Activated CD4-positive, alpha-beta memory T cell treated with anti-CD3 and anti-CD28 coated beads for 36 hours (primary cell): Measurements from ENCODE around the gene FGD4. TPM values are rescaled to one million over a fixed set of nuclear protein-coding genes. Genes with fewer than 3 reads are reported as not detected.

ENCODE experiments used
- CTCF ChIA-PET: fragments of 350-600 bp; sonication (Branson Sonifier 250); formaldehyde crosslinking; loops from one replicate; lab custom pipeline; 2021; ENCODE audit warnings: antibody characterized with exemption, inconsistent platforms; lab: Charles Lee
- POLR2A ChIA-PET: fragments of 350-600 bp; sonication (Branson Sonifier 250); formaldehyde crosslinking; loops from one replicate; lab custom pipeline; 2021; ENCODE audit warnings: antibody characterized with exemption; lab: Charles Lee
- DNase-seq: peaks from one replicate; pipeline ENCODE4 v3.0.0-alpha.2; 2020
- H3K27ac Mint-ChIP-seq: one replicate; pipeline ENCODE4 v1.8.0; 2021; ENCODE audit warnings: mixed read lengths
- H3K27me3 Mint-ChIP-seq: one replicate; pipeline ENCODE4 v1.8.0; 2021; ENCODE audit warnings: mixed read lengths
- H3K36me3 Mint-ChIP-seq: one replicate; pipeline ENCODE4 v1.8.0; 2021; ENCODE audit warnings: mixed read lengths
- H3K4me1 Mint-ChIP-seq: one replicate; pipeline ENCODE4 v1.8.0; 2021; ENCODE audit warnings: low read depth, mixed read lengths
- H3K4me3 Mint-ChIP-seq: one replicate; pipeline ENCODE4 v1.8.0; 2021; ENCODE audit warnings: mild to moderate bottlenecking, mixed read lengths
- H3K9me3 Mint-ChIP-seq: one replicate; pipeline ENCODE4 v1.8.0; 2021; ENCODE audit warnings: mixed read lengths
- intact Hi-C: fragments of 100-400 bp; cut with micrococcal nuclease; formaldehyde crosslinking; loops from one replicate; pipeline ENCODE4 v1.15.1; 2023
- total RNA-seq, 2 experiments: library from RNA; stranded (reverse); gene quantifications; one replicate each; pipeline ENCODE4 v1.2.3, GENCODE V29; 2021

Gene FGD4
- total RNA-seq, 2 experiments from 2014 or later = 0.19 to 0.22 TPM

DNA sequence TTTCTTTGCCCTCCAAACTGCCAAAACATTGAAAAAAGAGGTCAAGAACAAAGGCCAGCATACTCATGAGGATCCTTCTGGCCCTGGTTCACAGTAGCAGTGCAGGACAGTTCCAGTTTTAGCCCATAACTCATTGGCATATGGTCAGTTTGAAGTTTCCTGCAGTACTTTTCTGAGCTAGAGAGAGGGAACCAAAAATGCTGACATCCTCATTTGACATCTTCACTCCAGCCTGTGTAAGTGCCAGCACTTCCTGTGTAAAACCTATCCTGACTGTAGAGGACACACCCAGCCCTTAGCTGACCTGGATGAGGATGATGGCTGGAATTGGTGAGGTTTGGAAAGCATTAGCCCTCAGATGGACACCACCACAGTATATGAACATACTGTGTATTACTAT lies 84.1 kb downstream of the FGD4 start:
- DNase-seq = no peak
- no peaks in the 10 kb centered on the region for H3K4me1 Mint-ChIP-seq
- ChIA-PET CTCF (no interaction called here), POLR2A (no interaction called here)
- no peaks in the 10 kb centered on the region for H3K27me3 Mint-ChIP-seq
- no peaks in the 10 kb centered on the region for H3K9me3 Mint-ChIP-seq
- intact Hi-C loops = no loop called here
- H3K36me3 Mint-ChIP-seq = no peaks in the 10 kb centered on the region
- no peak overlapping the region for H3K4me3 Mint-ChIP-seq
- no peak overlapping the region for H3K27ac Mint-ChIP-seq

DNA sequence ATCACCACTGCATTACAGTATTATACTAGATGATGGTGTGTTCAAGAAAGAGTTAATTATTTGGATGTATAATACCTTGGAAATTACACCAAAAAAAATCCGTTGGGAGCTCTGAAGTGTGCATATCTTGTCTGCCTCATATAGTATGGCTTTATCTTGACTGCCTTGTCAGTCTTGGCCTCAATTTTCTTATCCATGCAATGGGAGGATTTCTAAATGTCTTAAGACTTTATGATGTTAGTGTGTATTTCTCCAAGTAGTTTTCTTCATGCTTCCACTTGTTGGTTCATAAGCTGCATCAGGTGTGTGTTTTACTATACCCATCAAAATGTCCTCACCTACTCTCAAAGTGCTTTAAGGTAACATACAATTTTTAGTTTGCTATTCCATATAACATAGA lies 84.6 kb downstream of the FGD4 start:
- Mint-ChIP-seq H3K27ac (no peak overlapping the region), H3K9me3 (no peaks in the 10 kb centered on the region), H3K36me3 (no peaks in the 10 kb centered on the region), H3K4me1 (no peaks in the 10 kb centered on the region), H3K4me3 (no peak overlapping the region), H3K27me3 (no peaks in the 10 kb centered on the region)
- CTCF ChIA-PET = no interaction called here
- intact Hi-C loops = no loop called here
- POLR2A ChIA-PET = no interaction called here
- DNase-seq = no peak

DNA sequence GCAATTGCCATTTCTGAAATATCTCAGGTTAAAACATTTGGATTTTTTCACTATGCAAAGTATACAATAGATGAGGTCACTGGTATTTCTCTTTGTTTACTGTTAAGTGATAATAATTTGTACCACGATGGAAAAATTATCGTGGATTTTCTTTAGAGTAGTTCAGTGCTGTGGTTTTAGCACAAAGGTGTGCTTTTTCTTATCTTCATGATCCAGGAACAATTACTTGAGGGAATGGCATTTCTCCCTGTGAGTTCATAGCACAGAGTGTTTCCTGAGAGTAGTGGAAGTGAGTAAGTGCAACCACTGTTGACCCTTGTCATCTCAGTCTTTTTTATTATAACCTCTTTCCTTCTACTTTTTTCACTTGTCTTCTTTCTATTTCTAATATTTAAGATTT lies 86.8 kb downstream of the FGD4 start:
- Mint-ChIP-seq H3K27me3 (peaks cover 3% of the 10 kb centered on the region), H3K9me3 (no peaks in the 10 kb centered on the region), H3K4me1 (no peaks in the 10 kb centered on the region), H3K27ac (no peak overlapping the region), H3K36me3 (no peaks in the 10 kb centered on the region), H3K4me3 (no peak overlapping the region)
- CTCF ChIA-PET = no interaction called here
- POLR2A ChIA-PET = no interaction called here
- DNase-seq = no peak
- intact Hi-C loops = no loop called here

DNA sequence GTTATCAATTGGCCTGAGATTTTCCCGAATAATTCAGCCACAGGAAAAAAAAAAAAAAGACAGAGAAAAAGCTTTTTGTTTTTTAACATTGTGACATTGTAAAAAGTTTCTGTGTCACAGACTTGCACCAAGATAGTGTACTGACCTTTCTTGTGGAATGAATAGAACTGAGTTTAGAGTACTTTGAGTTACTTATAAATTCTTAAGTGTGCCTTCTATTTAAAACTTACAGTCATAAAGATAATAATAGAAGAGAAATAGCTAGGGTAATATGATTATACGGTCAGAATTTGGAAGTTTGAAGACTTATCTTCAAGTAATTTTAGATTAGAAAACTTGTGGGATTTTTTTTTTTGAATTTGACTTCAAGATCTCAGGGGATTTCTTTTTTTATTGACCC lies 88.8 kb downstream of the FGD4 start:
- H3K27me3 Mint-ChIP-seq = peaks cover 5% of the 10 kb centered on the region
- CTCF ChIA-PET = no interaction called here
- no peak overlapping the region for H3K27ac Mint-ChIP-seq
- no peak overlapping the region for H3K4me3 Mint-ChIP-seq
- no peaks in the 10 kb centered on the region for H3K9me3 Mint-ChIP-seq
- no peaks in the 10 kb centered on the region for H3K36me3 Mint-ChIP-seq
- H3K4me1 Mint-ChIP-seq = no peaks in the 10 kb centered on the region
- intact Hi-C loops = no loop called here
- DNase-seq = no peak
- POLR2A ChIA-PET = interaction anchor here (0.7 kb wide), 1 partner anchor 830 kb away, joined by 3 read pairs; no protein-coding TSS in a partner anchor

DNA sequence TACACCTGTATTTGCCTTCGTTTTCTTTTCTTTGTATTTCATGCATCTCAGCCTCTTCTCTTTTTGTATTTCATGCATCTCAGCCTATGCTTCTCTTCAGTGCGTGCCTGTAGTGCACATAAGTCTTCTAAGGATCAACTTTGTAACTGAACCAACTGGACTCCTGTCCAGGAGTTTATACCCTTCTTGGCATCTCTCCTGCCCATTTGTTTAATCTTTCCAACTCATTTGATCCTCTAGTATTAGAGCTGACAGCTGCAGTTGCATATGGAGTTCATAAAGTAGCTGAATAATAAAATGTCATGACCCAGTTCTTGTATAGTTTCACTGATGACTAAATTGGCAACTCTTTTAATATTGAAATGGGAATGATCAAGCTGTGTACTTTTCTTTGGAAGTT lies 89.7 kb downstream of the FGD4 start:
- DNase-seq = no peak
- Mint-ChIP-seq H3K36me3 (no peaks in the 10 kb centered on the region), H3K4me3 (no peak overlapping the region), H3K27me3 (peaks cover 5% of the 10 kb centered on the region), H3K9me3 (no peaks in the 10 kb centered on the region), H3K4me1 (no peaks in the 10 kb centered on the region), H3K27ac (no peak overlapping the region)
- ChIA-PET POLR2A (no interaction called here), CTCF (no interaction called here)
- intact Hi-C loops = no loop called here

DNA sequence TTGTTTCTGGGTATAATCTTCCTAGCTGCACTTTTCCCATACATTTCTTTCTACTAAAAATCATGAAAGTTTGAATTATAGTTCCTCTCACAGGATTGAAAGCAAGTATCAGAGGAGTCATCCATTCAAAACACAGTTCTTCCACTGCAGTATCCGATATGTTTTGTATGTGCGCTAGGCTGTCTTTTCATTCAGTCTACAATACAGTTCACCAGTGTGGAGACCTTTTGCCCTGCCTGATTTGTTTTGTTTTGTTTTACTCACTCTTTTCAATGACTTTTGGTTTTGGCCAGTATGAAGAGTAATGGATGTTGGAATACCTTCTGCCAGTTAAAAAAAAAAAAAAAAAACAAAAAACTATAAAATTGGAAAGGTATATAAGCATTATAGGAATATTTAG lies 91.4 kb downstream of the FGD4 start:
- ChIA-PET POLR2A (no interaction called here), CTCF (no interaction called here)
- no peak for DNase-seq
- intact Hi-C loops = no loop called here
- H3K36me3 Mint-ChIP-seq = no peaks in the 10 kb centered on the region
- H3K27ac Mint-ChIP-seq = no peak overlapping the region
- no peak overlapping the region for H3K4me3 Mint-ChIP-seq
- H3K4me1 Mint-ChIP-seq = no peaks in the 10 kb centered on the region
- no peaks in the 10 kb centered on the region for H3K9me3 Mint-ChIP-seq
- peaks cover 5% of the 10 kb centered on the region for H3K27me3 Mint-ChIP-seq

DNA sequence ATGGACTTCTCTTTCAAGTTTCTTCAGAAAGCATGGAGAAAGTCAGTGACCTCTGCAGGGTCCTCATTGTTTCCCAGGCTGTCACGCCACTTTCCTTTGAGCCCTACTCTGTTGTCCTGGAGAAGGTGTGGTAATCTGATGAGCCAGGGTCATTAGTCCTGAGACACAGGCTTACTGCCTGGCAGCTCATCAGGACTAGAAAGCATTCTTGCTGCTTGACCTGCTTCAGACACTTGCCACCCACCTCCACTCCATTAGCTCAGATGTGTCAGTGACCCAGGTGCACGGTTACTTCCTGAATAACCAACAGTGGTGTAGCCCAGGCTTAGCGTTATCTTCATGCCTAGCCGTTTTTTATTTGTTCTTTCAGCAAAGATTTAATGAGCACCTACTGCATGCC lies 93.9 kb downstream of the FGD4 start:
- Mint-ChIP-seq H3K36me3 (no peaks in the 10 kb centered on the region), H3K4me1 (no peaks in the 10 kb centered on the region), H3K4me3 (no peak overlapping the region), H3K27ac (no peak overlapping the region), H3K27me3 (peaks cover 5% of the 10 kb centered on the region), H3K9me3 (no peaks in the 10 kb centered on the region)
- POLR2A ChIA-PET = no interaction called here
- no peak for DNase-seq
- intact Hi-C loops = no loop called here
- CTCF ChIA-PET = interaction anchor here (0.5 kb wide), 1 partner anchor 29 kb away, joined by 3 read pairs; no protein-coding TSS in a partner anchor

DNA sequence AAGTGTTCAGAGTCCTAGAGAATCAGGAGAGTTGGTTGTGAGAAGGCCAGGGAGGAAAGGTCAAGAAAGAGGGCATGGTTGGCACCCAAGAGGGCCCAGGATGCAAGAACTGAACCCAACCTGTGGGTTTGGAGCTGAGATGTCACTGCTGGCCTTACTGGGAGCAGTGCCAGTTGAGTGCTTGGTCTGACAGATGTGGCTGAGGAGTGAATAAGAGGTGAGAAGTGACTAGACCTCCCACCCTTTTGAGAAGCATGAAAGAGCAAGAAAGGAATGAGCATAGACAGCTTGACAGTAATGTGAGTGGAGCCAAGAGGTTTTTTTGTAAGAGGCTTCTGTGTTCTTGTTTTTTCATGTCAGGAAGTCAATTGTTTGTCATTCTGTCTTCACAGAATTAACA lies 95.3 kb downstream of the FGD4 start:
- POLR2A ChIA-PET = no interaction called here
- Mint-ChIP-seq H3K4me3 (no peak overlapping the region), H3K9me3 (no peaks in the 10 kb centered on the region), H3K4me1 (no peaks in the 10 kb centered on the region), H3K27me3 (peaks cover 7% of the 10 kb centered on the region), H3K27ac (no peak overlapping the region), H3K36me3 (no peaks in the 10 kb centered on the region)
- peak; percentile 13 for DNase-seq
- CTCF ChIA-PET = no interaction called here
- intact Hi-C loops = no loop called here

DNA sequence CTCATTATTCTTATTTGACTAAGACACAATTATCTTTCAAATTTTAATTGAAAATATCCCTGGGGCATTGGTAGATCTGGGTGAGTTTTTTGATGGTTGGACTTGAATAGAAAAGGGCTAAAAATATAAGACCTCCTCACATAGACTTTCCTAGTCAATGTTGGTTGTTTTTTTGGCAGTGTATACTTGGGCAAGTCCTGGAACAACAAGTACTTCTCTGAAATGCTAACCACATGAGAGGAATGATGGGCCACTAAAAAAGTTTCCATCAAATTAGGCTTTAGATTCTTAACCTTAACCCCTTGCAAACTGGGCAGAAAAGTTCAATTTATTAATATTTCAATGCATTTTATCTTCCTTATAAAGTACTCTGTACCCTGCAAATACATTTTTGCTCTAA lies 97.6 kb downstream of the FGD4 start:
- POLR2A ChIA-PET = no interaction called here
- DNase-seq = no peak
- Mint-ChIP-seq H3K27me3 (peaks cover 4% of the 10 kb centered on the region), H3K4me1 (no peaks in the 10 kb centered on the region), H3K9me3 (no peaks in the 10 kb centered on the region), H3K27ac (no peak overlapping the region), H3K4me3 (no peak overlapping the region), H3K36me3 (no peaks in the 10 kb centered on the region)
- intact Hi-C loops = no loop called here
- CTCF ChIA-PET = no interaction called here

DNA sequence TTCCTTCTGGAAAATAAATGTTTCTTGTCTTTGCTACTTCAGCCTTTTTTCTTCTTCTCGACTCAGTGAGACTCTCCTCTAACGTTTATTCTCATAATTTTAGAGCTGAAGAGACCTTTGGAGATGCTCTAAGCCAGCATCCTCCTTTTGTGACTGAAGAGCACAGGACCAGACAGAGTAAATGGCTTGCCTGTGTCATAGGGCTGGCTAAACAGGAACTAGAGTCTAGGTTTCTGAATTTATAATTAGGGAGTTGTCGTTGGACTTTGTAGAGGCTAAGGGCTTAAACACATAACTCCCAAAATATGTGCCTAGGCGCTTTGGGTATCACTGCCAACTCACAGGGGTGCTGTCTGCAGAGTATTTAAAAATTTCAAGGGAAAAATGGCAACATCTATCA lies 98.5 kb downstream of the FGD4 start:
- Mint-ChIP-seq H3K27ac (no peak overlapping the region), H3K27me3 (peaks cover 1% of the 10 kb centered on the region), H3K4me1 (no peaks in the 10 kb centered on the region), H3K4me3 (no peak overlapping the region), H3K36me3 (no peaks in the 10 kb centered on the region), H3K9me3 (no peaks in the 10 kb centered on the region)
- ChIA-PET CTCF (no interaction called here), POLR2A (no interaction called here)
- intact Hi-C loops = no loop called here
- DNase-seq = no peak

DNA sequence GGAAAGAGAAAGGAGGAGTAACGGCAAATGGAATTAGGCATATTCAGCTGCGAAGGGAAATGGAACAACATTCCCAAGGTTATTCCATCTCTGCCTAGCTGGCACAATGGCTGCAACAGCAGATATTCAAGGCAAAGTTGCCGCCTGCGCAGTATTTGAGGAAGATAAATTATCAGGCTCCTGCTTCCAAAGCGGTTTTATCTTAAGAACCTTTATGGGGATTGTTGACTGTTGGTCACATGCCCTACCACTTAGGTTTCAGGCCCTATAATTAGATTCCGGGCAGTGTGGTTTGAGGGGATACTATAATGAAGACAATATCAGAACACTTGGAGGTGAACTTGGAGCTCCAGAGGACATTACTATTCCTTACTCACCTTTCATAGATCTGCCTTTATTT lies 99.7 kb downstream of the FGD4 start:
- Mint-ChIP-seq H3K27me3 (peaks cover 1% of the 10 kb centered on the region), H3K4me3 (no peak overlapping the region), H3K9me3 (no peaks in the 10 kb centered on the region), H3K36me3 (no peaks in the 10 kb centered on the region), H3K4me1 (no peaks in the 10 kb centered on the region), H3K27ac (no peak overlapping the region)
- CTCF ChIA-PET = no interaction called here
- DNase-seq = no peak
- POLR2A ChIA-PET = no interaction called here
- intact Hi-C loops = no loop called here

DNA sequence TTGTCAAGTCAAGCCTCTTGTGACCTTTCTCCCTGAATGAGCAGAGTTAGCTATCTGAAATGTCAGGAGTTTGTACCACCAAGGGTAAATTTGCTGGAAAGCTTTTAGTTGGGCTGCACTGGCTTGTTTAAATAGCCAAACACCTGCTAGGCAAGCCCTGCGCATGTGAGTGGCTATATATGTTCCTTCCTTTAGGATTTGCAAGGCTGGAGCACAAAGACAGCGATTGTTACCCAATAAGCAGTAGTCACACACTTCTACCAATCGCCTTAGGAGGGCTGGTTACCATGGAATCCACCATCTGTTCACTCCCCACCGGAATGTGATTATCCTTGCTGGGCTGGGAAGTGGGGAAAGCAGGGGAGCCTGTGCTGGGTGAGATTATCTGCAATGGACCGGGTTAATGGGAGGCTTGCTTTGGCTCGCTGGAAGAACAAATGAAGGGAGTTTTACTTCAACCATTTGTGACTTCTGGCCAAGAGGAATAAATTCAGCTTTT lies 102.5 kb downstream of the FGD4 start:
- no peak for DNase-seq
- no peak overlapping the region for H3K4me3 Mint-ChIP-seq
- intact Hi-C loops = no loop called here
- H3K36me3 Mint-ChIP-seq = no peaks in the 10 kb centered on the region
- peaks cover 11% of the 10 kb centered on the region for H3K27me3 Mint-ChIP-seq
- ChIA-PET CTCF (no interaction called here), POLR2A (no interaction called here)
- no peaks in the 10 kb centered on the region for H3K9me3 Mint-ChIP-seq
- H3K4me1 Mint-ChIP-seq = no peaks in the 10 kb centered on the region
- H3K27ac Mint-ChIP-seq = no peak overlapping the region

DNA sequence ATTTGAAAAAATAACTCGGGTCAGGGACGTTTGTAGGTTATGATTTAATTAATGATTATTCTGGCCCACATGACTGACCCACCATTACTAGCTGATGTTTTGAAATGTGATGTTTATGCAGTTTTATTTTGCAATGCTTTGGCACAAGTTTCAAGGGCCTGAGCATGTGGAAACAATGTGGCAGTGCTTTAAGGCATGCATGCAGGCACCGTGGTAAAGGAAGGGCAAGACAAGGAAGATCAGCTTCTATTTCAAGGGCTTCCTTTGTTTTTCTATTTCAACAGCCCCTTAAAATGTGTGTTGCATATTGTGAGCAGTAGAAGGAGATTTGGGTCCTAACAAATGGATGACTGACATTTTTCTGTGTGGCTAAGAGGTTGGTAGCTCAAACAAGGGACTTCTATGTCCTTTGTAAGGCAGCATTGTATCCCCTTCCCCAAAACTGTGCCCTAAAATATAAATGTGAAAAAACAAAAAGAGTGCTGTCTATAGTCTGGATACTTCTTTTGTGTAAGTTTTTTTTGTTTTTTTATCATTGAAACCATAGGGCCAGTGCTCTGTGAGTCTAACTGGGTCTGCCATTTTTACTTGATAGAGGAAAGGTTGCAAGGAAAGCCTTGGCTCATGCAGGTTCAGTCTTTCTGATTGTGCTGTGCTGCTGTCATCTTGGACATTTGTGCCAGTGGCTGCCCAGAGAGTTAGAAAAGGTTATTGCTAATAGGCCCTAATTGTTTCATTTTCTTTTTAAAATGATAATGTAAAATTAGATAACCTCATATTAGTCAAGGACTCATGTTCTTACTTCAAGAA lies 103.5 kb downstream of the FGD4 start:
- Mint-ChIP-seq H3K36me3 (no peaks in the 10 kb centered on the region), H3K4me3 (no peak overlapping the region), H3K27me3 (peaks cover 14% of the 10 kb centered on the region), H3K9me3 (no peaks in the 10 kb centered on the region), H3K27ac (no peak overlapping the region), H3K4me1 (no peaks in the 10 kb centered on the region)
- CTCF ChIA-PET = no interaction called here
- intact Hi-C loops = no loop called here
- DNase-seq = no peak
- POLR2A ChIA-PET = no interaction called here
